CD4-positive, alpha-beta memory T cell (primary cell): Measurements from ENCODE around the gene SH2D5. TPM values are rescaled to one million over a fixed set of nuclear protein-coding genes. Genes with fewer than 3 reads are reported as not detected.
A peak's percentile ranks its signal among the peaks of the same experiment; 100 is the strongest.

Experiments
- CTCF ChIA-PET: fragments of 350-600 bp; sonication (Branson Sonifier 250); formaldehyde crosslinking; loops from one replicate; lab custom pipeline; 2021; ENCODE audit warnings: inconsistent platforms; ENCODE audit not compliant: partially characterized antibody; lab: Charles Lee
- POLR2A ChIA-PET: fragments of 350-600 bp; sonication (Branson Sonifier 250); formaldehyde crosslinking; loops from one replicate; lab custom pipeline; 2021; ENCODE audit not compliant: partially characterized antibody; lab: Charles Lee
- DNase-seq, 5 donors: peaks; one replicate each; pipeline versions ENCODE4 v3.0.0 to v3.0.0-alpha.2; 2020 to 2022; ENCODE audit warnings: mixed read lengths in 1 of 5
- H3K27ac ChIP-seq: one replicate; pipeline ENCODE4 v1.7.0; 2013; ENCODE audit warnings: low read depth, low read length
- H3K27me3 ChIP-seq: 2 replicates; pipeline ENCODE4 v1.7.0; 2013; ENCODE audit warnings: mild to moderate bottlenecking, low read length, moderate library complexity; ENCODE audit not compliant: insufficient read depth
- H3K36me3 ChIP-seq: 2 replicates; pipeline ENCODE4 v1.7.0; 2013; ENCODE audit warnings: mild to moderate bottlenecking, low read length, moderate library complexity; ENCODE audit not compliant: insufficient read depth
- H3K4me1 ChIP-seq: 2 replicates; pipeline ENCODE4 v1.7.0; 2013; ENCODE audit warnings: mild to moderate bottlenecking, low read length, moderate library complexity; ENCODE audit not compliant: insufficient read depth
- H3K4me3 ChIP-seq, 2 donors: one replicate each; pipeline ENCODE4 v1.7.0; 2013; ENCODE audit warnings: low read length in 2 of 2, mild to moderate bottlenecking in 1 of 2
- H3K9me3 ChIP-seq, 2 donors: one replicate each; pipeline ENCODE4 v1.7.0; 2013; ENCODE audit warnings: low read length in 2 of 2, control low read depth in 1 of 2; ENCODE audit not compliant: control insufficient read depth in 1 of 2
- H3K27ac Mint-ChIP-seq, 7 donors: one replicate each; pipeline ENCODE4 v1.8.0; 2020 to 2021; ENCODE audit warnings: mixed read lengths in 7 of 7, mild to moderate bottlenecking in 6 of 7, inconsistent platforms in 3 of 7, moderate library complexity in 3 of 7
- H3K27me3 Mint-ChIP-seq, 2 donors: one replicate each; pipeline ENCODE4 v1.8.0; 2020 to 2021; ENCODE audit warnings: mixed read lengths in 2 of 2
- H3K36me3 Mint-ChIP-seq, 2 donors: one replicate each; pipeline ENCODE4 v1.8.0; 2020 to 2021; ENCODE audit warnings: mixed read lengths in 2 of 2, inconsistent platforms in 1 of 2, mild to moderate bottlenecking in 1 of 2
- H3K4me1 Mint-ChIP-seq, 4 donors: one replicate each; pipeline ENCODE4 v1.8.0; 2020 to 2021; ENCODE audit warnings: mixed read lengths in 4 of 4, mild to moderate bottlenecking in 1 of 4
- H3K4me3 Mint-ChIP-seq, 8 donors: one replicate each; pipeline ENCODE4 v1.8.0; 2020 to 2021; ENCODE audit warnings: mixed read lengths in 8 of 8, mild to moderate bottlenecking in 7 of 8, moderate library complexity in 6 of 8, inconsistent platforms in 3 of 8
- H3K9me3 Mint-ChIP-seq, 8 donors: one replicate each; pipeline ENCODE4 v1.8.0; 2020 to 2021; ENCODE audit warnings: mixed read lengths in 8 of 8, mild to moderate bottlenecking in 5 of 8, inconsistent platforms in 3 of 8, moderate library complexity in 1 of 8
- intact Hi-C: fragments of 100-400 bp; cut with micrococcal nuclease; formaldehyde crosslinking; loops from one replicate; pipeline ENCODE4 v1.15.1; 2023
- polyA plus RNA-seq, 2 donors: library from polyadenylated mRNA; unstranded; fragments of 300-500 nt; fragmentation: Illumina TruSeq; gene quantifications; one replicate each; pipeline ENCODE4 v1.2.3, GENCODE V29; 2021
- total RNA-seq, 2 experiments: library from RNA; stranded (reverse); gene quantifications; one replicate each; pipeline ENCODE4 v1.2.3, GENCODE V29; 2021

Gene SH2D5
- total and polyA plus RNA-seq, 4 experiments from 2014 or later, result 0.38 TPM; not detected in 3

GRCh38 chr1:20713440-20713839 is 19.1 kb downstream of the SH2D5 start:
- Histone ChIP-seq H3K4me3 (no peak overlapping the region), H3K4me1 (no peaks in the 10 kb centered on the region), H3K27me3 (peaks cover 7% of the 10 kb centered on the region), H3K36me3 (no peaks in the 10 kb centered on the region), H3K9me3 (no peaks in the 10 kb centered on the region), H3K27ac (no peak overlapping the region)
- DNase-seq, result no peak
- intact Hi-C loops, result no loop called here
- H3K9me3 Mint-ChIP-seq, result no peaks in the 10 kb centered on the region
- ChIA-PET CTCF (interaction anchor here (0.7 kb wide), 1 partner anchor 17 kb away, joined by 3 read pairs; no protein-coding TSS in a partner anchor), POLR2A (no interaction called here)
- H3K4me1 Mint-ChIP-seq, result peaks cover 0 to 10% (median 2%) of the 10 kb centered on the region in 4 donors
- H3K4me3 Mint-ChIP-seq, result no peak overlapping the region
- H3K36me3 Mint-ChIP-seq, result no peaks in the 10 kb centered on the region
- no peak overlapping the region for H3K27ac Mint-ChIP-seq
- peaks cover 9 to 13% of the 10 kb centered on the region in 2 donors for H3K27me3 Mint-ChIP-seq

GRCh38 chr1:20712215-20712577 is 20.3 kb downstream of the SH2D5 start:
- no peak for DNase-seq
- H3K4me1 ChIP-seq, result no peaks in the 10 kb centered on the region
- CTCF ChIA-PET, result no interaction called here
- H3K27me3 ChIP-seq, result peaks cover 7% of the 10 kb centered on the region
- H3K27ac ChIP-seq, result no peak overlapping the region
- no peak overlapping the region for H3K4me3 Mint-ChIP-seq
- intact Hi-C loops, result no loop called here
- peaks cover 0 to 10% (median 2%) of the 10 kb centered on the region in 4 donors for H3K4me1 Mint-ChIP-seq
- no peaks in the 10 kb centered on the region for H3K9me3 Mint-ChIP-seq
- H3K36me3 ChIP-seq, result no peaks in the 10 kb centered on the region
- H3K4me3 ChIP-seq, result no peak overlapping the region
- no peaks in the 10 kb centered on the region for H3K36me3 Mint-ChIP-seq
- no peak overlapping the region for H3K27ac Mint-ChIP-seq
- no peaks in the 10 kb centered on the region for H3K9me3 ChIP-seq
- H3K27me3 Mint-ChIP-seq, result peaks cover 9 to 15% of the 10 kb centered on the region in 2 donors
- POLR2A ChIA-PET, result no interaction called here

- H3K36me3 ChIP-seq, result no peaks in the 10 kb centered on the region
- no peak overlapping the region for H3K27ac Mint-ChIP-seq
- H3K4me3 ChIP-seq, result no peak overlapping the region
- H3K9me3 ChIP-seq, result no peaks in the 10 kb centered on the region
- peaks cover 7 to 12% of the 10 kb centered on the region in 2 donors for H3K27me3 Mint-ChIP-seq
- ChIA-PET POLR2A (no interaction called here), CTCF (no interaction called here)
- no peak for DNase-seq
- H3K27ac ChIP-seq, result no peak overlapping the region
- no peak overlapping the region for H3K4me3 Mint-ChIP-seq
- H3K4me1 ChIP-seq, result no peaks in the 10 kb centered on the region
- no peaks in the 10 kb centered on the region for H3K36me3 Mint-ChIP-seq
- H3K4me1 Mint-ChIP-seq, result peaks cover 0 to 5% (median 2%) of the 10 kb centered on the region in 4 donors
- peaks cover 7% of the 10 kb centered on the region for H3K27me3 ChIP-seq
- intact Hi-C loops, result no loop called here
- H3K9me3 Mint-ChIP-seq, result no peaks in the 10 kb centered on the region
Measured at GRCh38 chr1:20711285-20712214, 21.0 kb downstream of the SH2D5 start.

DNA sequence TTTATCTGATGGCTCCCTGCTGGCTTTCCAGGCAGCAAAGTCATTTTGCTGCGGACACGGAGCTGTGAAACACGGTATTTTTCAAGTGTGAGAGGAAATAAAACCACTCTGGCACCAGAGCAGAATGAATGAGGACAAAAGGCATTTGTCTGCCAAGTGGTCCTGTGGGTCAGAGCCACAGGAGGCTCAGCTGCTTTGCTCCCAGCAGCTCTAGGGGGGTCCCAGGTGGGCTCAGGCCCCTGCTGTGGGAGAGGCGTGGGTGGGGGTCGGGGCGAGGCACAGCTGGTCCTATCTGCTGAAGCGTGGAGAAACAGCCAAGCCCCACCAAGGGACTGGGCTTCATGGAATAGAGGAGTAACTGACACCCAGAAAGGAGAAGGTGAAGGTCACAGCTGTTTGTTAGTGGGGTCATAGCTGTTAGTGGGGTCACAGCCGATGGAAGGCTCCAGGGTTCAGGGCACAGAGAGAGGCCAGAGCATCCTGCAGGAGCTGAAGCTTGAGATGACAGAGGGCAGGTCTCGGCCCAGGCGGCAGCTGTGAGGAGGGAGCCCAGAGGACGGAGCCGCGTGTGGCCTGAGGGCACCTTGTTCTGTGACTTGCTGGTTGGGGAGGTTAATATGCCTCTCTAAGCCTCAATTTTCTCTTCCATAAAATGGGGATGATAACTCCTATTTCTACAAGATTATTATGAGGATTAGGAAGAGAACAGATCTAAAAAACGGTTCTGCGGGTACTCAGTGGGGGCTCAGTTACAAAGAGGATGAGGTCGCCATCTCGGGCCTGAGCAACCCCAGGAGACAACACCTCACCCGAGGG is 21.8 kb downstream of the SH2D5 start:
- Mint-ChIP-seq H3K36me3 (no peaks in the 10 kb centered on the region), H3K27ac (no peak overlapping the region), H3K9me3 (no peaks in the 10 kb centered on the region), H3K27me3 (peaks cover 3 to 7% of the 10 kb centered on the region in 2 donors), H3K4me3 (no peak overlapping the region), H3K4me1 (no peaks in the 10 kb centered on the region)
- intact Hi-C loops, result no loop called here
- Histone ChIP-seq H3K4me3 (no peak overlapping the region), H3K9me3 (no peaks in the 10 kb centered on the region), H3K27ac (no peak overlapping the region), H3K36me3 (no peaks in the 10 kb centered on the region), H3K27me3 (peaks cover 6% of the 10 kb centered on the region), H3K4me1 (no peaks in the 10 kb centered on the region)
- DNase-seq, result no peak
- ChIA-PET CTCF (interaction anchor here (1.7 kb wide), 1 partner anchor 14 kb away, joined by 5 read pairs; no protein-coding TSS in a partner anchor), POLR2A (interaction anchor here (0.5 kb wide), 1 partner anchor 42 kb away, joined by 3 read pairs; no protein-coding TSS in a partner anchor)

DNA sequence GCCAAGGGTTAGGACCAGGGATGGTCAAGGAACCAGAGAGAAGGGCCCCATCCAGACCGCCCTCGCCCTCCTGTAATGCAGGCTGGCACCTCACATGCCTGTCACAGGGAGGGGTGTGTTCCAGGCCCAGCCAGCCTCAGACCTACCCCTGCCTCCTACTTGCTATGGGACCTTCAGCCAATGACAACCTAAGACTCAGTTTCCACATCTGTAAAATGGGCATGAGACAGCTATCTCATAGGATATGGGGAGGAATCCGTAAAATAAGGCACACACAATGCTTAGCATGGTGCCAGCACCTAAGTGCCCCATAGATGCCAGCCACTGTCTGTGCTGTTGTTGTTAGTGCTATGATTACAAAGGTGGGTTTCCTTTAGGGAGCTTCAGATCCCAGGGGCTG is 22.6 kb downstream of the SH2D5 start:
- H3K27me3 Mint-ChIP-seq, result peaks cover under 1 to 5% of the 10 kb centered on the region in 2 donors
- Histone ChIP-seq H3K4me3 (no peak overlapping the region), H3K4me1 (no peaks in the 10 kb centered on the region), H3K9me3 (no peaks in the 10 kb centered on the region), H3K36me3 (no peaks in the 10 kb centered on the region), H3K27me3 (no peaks in the 10 kb centered on the region), H3K27ac (no peak overlapping the region)
- DNase-seq, result no peak
- H3K27ac Mint-ChIP-seq, result no peak overlapping the region
- intact Hi-C loops, result no loop called here
- H3K4me1 Mint-ChIP-seq, result no peaks in the 10 kb centered on the region
- H3K4me3 Mint-ChIP-seq, result no peak overlapping the region
- no peaks in the 10 kb centered on the region for H3K9me3 Mint-ChIP-seq
- POLR2A ChIA-PET, result no interaction called here
- CTCF ChIA-PET, result interaction anchor here (1.7 kb wide), 1 partner anchor 13 kb away, joined by 5 read pairs; no protein-coding TSS in a partner anchor
- H3K36me3 Mint-ChIP-seq, result no peaks in the 10 kb centered on the region

GRCh38 chr1:20708891-20709290 is 23.6 kb downstream of the SH2D5 start:
- H3K36me3 Mint-ChIP-seq, result no peaks in the 10 kb centered on the region
- H3K4me3 ChIP-seq, result no peak overlapping the region
- H3K27me3 Mint-ChIP-seq, result peaks cover 0 to 5% of the 10 kb centered on the region in 2 donors
- H3K4me1 ChIP-seq, result no peaks in the 10 kb centered on the region
- H3K9me3 Mint-ChIP-seq, result no peaks in the 10 kb centered on the region
- intact Hi-C loops, result no loop called here
- no peaks in the 10 kb centered on the region for H3K36me3 ChIP-seq
- ChIA-PET POLR2A (no interaction called here), CTCF (interaction anchor here (0.9 to 1.7 kb wide), 2 partner anchors 12 kb away, joined by 3 to 5 read pairs; no protein-coding TSS in a partner anchor)
- no peaks in the 10 kb centered on the region for H3K4me1 Mint-ChIP-seq
- no peak for DNase-seq
- H3K27ac ChIP-seq, result no peak overlapping the region
- H3K27me3 ChIP-seq, result no peaks in the 10 kb centered on the region
- H3K9me3 ChIP-seq, result no peaks in the 10 kb centered on the region
- H3K4me3 Mint-ChIP-seq, result no peak overlapping the region
- H3K27ac Mint-ChIP-seq, result peak overlapping the region in 1 of 7 donors; percentile 29

DNA sequence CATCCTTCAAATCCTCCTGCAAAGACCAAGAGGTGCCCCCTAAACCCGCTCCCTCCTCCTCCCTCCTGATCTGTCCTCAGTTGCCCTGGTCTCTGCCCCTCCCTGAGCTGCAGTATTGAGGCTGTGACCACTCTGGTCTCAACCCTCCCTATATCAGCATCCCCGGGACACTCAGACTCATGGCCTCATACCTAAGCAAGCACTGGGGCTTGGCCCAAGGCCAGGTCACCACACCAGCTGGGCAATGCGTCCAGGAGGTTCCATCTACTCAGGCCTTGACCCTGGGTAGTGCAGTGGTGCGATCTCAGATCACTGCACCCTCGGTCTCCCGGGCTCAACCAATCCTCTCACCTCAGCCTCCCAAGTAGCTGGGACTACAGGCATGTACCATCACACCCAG is 24.4 kb downstream of the SH2D5 start:
- Histone ChIP-seq H3K4me1 (no peaks in the 10 kb centered on the region), H3K36me3 (no peaks in the 10 kb centered on the region), H3K27me3 (no peaks in the 10 kb centered on the region), H3K4me3 (no peak overlapping the region), H3K27ac (no peak overlapping the region), H3K9me3 (no peaks in the 10 kb centered on the region)
- Mint-ChIP-seq H3K36me3 (no peaks in the 10 kb centered on the region), H3K9me3 (no peaks in the 10 kb centered on the region), H3K27ac (no peak overlapping the region), H3K4me1 (peaks cover 0 to 1% (median under 1%) of the 10 kb centered on the region in 4 donors), H3K27me3 (peaks cover 0 to 2% of the 10 kb centered on the region in 2 donors), H3K4me3 (no peak overlapping the region)
- ChIA-PET CTCF (interaction anchor here (0.9 to 2.1 kb wide), 3 partner anchors 11 to 487 kb away, joined by 3 to 8 read pairs (median 6); no protein-coding TSS in a partner anchor), POLR2A (no interaction called here)
- DNase-seq, result no peak
- intact Hi-C loops, result no loop called here
